Measurements from ENCODE around the gene CEP85L. TPM values are rescaled to one million over a fixed set of nuclear protein-coding genes. Genes with fewer than 3 reads are reported as not detected.
"Not testable (repeated sequence)": the region's sequence is repeated elsewhere in the genome, so short reads cannot be mapped to it uniquely, and the experiment has no call there.

The CEP85L gene
- polyA plus RNA-seq, 1 of the 3 experiments (the other 2 are of a cell fraction), result 1.1 TPM

DNA sequence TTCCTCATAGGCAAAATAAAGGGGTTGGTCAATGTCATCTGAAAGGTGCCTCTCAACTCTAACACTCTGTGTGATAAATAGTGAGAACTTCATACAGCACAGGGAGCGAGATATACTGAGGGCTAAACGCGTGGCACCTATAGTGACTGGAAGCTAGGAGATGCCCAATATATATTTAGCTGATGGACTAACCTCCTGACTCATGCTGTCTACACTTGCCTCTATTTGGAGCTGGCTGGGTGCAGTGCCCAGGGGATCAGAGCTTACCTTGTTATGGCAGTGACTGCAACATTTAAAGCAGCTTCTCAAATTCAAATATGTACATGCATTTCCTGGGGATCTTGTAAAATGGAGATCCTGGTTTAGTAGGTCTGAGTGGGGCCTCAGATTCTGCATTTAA is 214.9 kb downstream of the CEP85L start:
- Histone ChIP-seq H3K9me3 (no peaks in the 10 kb centered on the region), H3K9ac (no peak overlapping the region), H3K4me2 (no peak overlapping the region), H3F3A (replicated peaks; ENCODE audit: insufficient read depth) (no peaks in the 10 kb centered on the region), H3K79me2 (ENCODE audit: insufficient read depth) (no peaks in the 10 kb centered on the region), H3K4me1 (ENCODE audit: control insufficient read depth in 1 of 2, insufficient read depth in 2 of 2, low read depth in 1 of 2, low read length in 1 of 2) (no peaks in the 10 kb centered on the region), H3K4me3 (ENCODE audit: low read depth in 2 of 2, low read length in 1 of 2) (no peak overlapping the region), H3K9me2 (0 out of 2 replicates have a peak, but pooled peaks cover 4% of the 10 kb centered on the region), H3K36me3 (replicated peaks in 1 of 2; ENCODE audit: control insufficient read depth in 1 of 2, insufficient read depth in 2 of 2, low read length in 1 of 2) (no peaks in the 10 kb centered on the region), H3K27me3 (ENCODE audit: insufficient read depth) (no peaks in the 10 kb centered on the region), H2AFZ (ENCODE audit: low read depth) (no peak overlapping the region), H4K20me1 (ENCODE audit: insufficient read depth) (no peaks in the 10 kb centered on the region), H3K27ac (ENCODE audit: low read depth in 2 of 2, low read length in 1 of 2) (no peak overlapping the region)
- ChIA-PET POLR2A (no interaction called here), CTCF (no interaction called here)
- no peak for DNase-seq
- 23% methylated on average over 2 of the region's 3 CpGs for WGBS (ENCODE audit: low lambda C conversion rate)
- TF ChIP-seq JUND (IDR thresholded peaks at IDR 0.05), result no peak

DNA sequence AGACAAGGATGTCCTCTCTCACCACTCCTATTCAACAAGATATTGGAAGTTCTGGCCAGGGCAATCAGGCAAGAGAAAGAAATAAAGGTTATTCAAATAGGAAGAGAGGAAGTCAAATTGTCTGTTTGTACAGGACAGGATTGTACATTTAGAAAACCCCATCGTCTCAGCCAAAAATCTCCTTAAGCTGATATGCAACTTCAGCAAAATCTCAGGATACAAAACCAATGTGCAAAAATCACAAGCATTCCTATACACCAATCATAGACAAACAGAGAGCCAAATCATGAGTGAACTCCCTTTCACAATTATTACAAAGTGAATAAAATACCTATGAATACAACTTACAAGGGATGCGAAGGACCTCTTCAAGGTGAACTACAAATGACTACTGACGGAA is 217.2 kb downstream of the CEP85L start:
- H3K4me3 ChIP-seq (ENCODE audit: low read depth in 2 of 2, low read length in 1 of 2); H2AFZ ChIP-seq (ENCODE audit: low read depth); H3K79me2 ChIP-seq (ENCODE audit: insufficient read depth); H3K9me2 ChIP-seq; H3F3A ChIP-seq (replicated peaks; ENCODE audit: insufficient read depth); H3K36me3 ChIP-seq (replicated peaks in 1 of 2; ENCODE audit: control insufficient read depth in 1 of 2, insufficient read depth in 2 of 2, low read length in 1 of 2); H3K27me3 ChIP-seq (ENCODE audit: insufficient read depth); POLR2A ChIA-PET; H3K9ac ChIP-seq; H3K27ac ChIP-seq (ENCODE audit: low read depth in 2 of 2, low read length in 1 of 2); CTCF ChIA-PET; H3K9me3 ChIP-seq; H3K4me1 ChIP-seq (ENCODE audit: control insufficient read depth in 1 of 2, insufficient read depth in 2 of 2, low read depth in 1 of 2, low read length in 1 of 2); H3K4me2 ChIP-seq; DNase-seq; H4K20me1 ChIP-seq (ENCODE audit: insufficient read depth): not testable (repeated sequence)
- WGBS (ENCODE audit: low lambda C conversion rate), result 42% methylated on average over 3 of the region's 3 CpGs

DNA sequence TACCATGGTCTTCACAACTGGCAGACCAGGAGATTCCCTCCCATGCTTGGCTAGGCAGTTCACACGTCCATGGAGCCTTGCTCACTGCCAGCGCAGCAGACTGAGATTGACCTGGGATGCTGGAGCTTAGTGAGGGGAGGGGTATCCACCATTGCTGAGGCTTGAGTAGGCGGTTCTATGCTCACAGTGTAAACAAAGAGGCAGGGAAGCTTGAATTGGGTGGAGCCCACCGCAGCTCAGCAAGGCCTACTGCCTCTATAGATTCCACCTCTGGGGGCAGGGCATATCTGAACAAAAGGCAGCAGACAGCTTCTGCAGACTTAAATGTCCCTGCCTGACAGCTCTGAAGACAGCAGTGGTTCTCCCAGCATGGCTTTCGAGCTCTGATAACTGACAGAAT is 230.1 kb downstream of the CEP85L start:
- H2AFZ ChIP-seq (ENCODE audit: low read depth); H4K20me1 ChIP-seq (ENCODE audit: insufficient read depth); H3K9me2 ChIP-seq; H3K4me2 ChIP-seq; H3K79me2 ChIP-seq (ENCODE audit: insufficient read depth); DNase-seq; H3K9ac ChIP-seq; H3K4me3 ChIP-seq (ENCODE audit: low read depth in 2 of 2, low read length in 1 of 2); H3K27ac ChIP-seq (ENCODE audit: low read depth in 2 of 2, low read length in 1 of 2); H3K4me1 ChIP-seq (ENCODE audit: control insufficient read depth in 1 of 2, insufficient read depth in 2 of 2, low read depth in 1 of 2, low read length in 1 of 2); POLR2A ChIA-PET; H3K36me3 ChIP-seq (replicated peaks in 1 of 2; ENCODE audit: control insufficient read depth in 1 of 2, insufficient read depth in 2 of 2, low read length in 1 of 2); H3F3A ChIP-seq (replicated peaks; ENCODE audit: insufficient read depth); H3K9me3 ChIP-seq; H3K27me3 ChIP-seq (ENCODE audit: insufficient read depth): not testable (repeated sequence)
- WGBS (ENCODE audit: low lambda C conversion rate), result 22% methylated on average over 5 of the region's 5 CpGs
- CTCF ChIA-PET, result interaction anchor here (1.0 kb wide), 1 partner anchor 35 kb away, joined by 3 read pairs; no protein-coding TSS in a partner anchor

DNA sequence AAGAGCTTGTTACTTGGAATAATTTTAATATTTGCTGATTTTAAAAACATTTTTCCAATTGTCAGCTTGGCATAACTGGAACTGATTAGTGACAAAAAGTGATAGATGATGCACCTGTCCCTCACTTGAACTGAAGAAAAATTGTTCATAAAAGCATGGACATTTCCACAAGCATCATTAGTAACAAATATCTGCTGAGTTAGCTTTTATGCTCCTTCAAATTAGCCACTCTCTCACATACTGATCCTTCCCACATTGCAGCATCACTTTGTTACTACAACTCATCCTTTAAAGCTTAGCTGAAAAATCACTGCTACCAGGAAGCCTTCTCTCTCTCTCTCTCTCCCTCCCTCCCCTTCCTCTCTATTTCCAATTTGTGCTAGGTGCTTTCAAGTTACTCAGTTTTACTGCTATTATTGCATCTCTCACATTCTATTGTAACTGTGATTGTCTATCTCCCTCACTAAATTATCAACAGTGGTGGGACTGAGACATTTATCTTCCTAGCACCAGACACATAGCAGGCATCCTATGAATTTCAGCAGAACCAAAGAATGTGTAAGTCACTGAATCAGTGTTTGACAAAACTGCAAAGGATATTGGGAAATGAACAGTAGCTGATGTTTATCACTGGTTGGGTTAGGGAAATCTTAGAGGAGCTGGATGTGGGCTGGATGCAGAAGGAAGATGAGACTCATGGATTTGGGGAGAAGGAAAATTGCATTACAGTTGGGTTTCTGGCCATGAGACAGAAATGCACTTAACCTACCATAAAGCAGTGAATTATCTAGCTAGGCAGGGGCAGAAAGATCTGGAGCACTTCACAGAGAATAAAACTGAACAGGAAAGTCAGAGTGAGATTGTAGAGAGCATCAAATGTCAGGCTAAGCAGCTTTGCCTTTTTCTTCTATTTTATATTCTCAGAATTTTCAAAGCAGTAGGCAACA is 231.7 kb downstream of the CEP85L start:
- Histone ChIP-seq H4K20me1 (ENCODE audit: insufficient read depth) (no peaks in the 10 kb centered on the region), H3K27ac (ENCODE audit: low read depth in 2 of 2, low read length in 1 of 2) (no peak overlapping the region), H3K9ac (no peak overlapping the region), H3K4me1 (ENCODE audit: control insufficient read depth in 1 of 2, insufficient read depth in 2 of 2, low read depth in 1 of 2, low read length in 1 of 2) (no peaks in the 10 kb centered on the region), H3F3A (replicated peaks; ENCODE audit: insufficient read depth) (no peaks in the 10 kb centered on the region), H3K27me3 (ENCODE audit: insufficient read depth) (no peaks in the 10 kb centered on the region), H3K4me2 (no peak overlapping the region), H2AFZ (ENCODE audit: low read depth) (no peak overlapping the region), H3K9me3 (no peaks in the 10 kb centered on the region), H3K79me2 (ENCODE audit: insufficient read depth) (no peaks in the 10 kb centered on the region), H3K36me3 (replicated peaks in 1 of 2; ENCODE audit: control insufficient read depth in 1 of 2, insufficient read depth in 2 of 2, low read length in 1 of 2) (no peaks in the 10 kb centered on the region), H3K9me2 (no peaks in the 10 kb centered on the region), H3K4me3 (ENCODE audit: low read depth in 2 of 2, low read length in 1 of 2) (no peak overlapping the region)
- ChIA-PET POLR2A (no interaction called here), CTCF (interaction anchor here (0.6 to 1.0 kb wide), 3 partner anchors 30 to 130 kb away, joined by 3 read pairs; no protein-coding TSS in a partner anchor)
- TF ChIP-seq, protein P1, sequence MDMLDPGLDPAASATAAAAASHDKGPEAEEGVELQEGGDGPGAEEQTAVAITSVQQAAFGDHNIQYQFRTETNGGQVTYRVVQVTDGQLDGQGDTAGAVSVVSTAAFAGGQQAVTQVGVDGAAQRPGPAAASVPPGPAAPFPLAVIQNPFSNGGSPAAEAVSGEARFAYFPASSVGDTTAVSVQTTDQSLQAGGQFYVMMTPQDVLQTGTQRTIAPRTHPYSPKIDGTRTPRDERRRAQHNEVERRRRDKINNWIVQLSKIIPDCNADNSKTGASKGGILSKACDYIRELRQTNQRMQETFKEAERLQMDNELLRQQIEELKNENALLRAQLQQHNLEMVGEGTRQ (IDR thresholded peaks at IDR 0.05; ENCODE audit: borderline replicate concordance, low read depth, low read length), result no peak
- TF ChIP-seq, protein P2, sequence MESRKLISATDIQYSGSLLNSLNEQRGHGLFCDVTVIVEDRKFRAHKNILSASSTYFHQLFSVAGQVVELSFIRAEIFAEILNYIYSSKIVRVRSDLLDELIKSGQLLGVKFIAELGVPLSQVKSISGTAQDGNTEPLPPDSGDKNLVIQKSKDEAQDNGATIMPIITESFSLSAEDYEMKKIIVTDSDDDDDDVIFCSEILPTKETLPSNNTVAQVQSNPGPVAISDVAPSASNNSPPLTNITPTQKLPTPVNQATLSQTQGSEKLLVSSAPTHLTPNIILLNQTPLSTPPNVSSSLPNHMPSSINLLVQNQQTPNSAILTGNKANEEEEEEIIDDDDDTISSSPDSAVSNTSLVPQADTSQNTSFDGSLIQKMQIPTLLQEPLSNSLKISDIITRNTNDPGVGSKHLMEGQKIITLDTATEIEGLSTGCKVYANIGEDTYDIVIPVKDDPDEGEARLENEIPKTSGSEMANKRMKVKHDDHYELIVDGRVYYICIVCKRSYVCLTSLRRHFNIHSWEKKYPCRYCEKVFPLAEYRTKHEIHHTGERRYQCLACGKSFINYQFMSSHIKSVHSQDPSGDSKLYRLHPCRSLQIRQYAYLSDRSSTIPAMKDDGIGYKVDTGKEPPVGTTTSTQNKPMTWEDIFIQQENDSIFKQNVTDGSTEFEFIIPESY (IDR thresholded peaks at IDR 0.05; ENCODE audit: borderline replicate concordance, low read depth), result no peak
- TF ChIP-seq, protein P3, sequence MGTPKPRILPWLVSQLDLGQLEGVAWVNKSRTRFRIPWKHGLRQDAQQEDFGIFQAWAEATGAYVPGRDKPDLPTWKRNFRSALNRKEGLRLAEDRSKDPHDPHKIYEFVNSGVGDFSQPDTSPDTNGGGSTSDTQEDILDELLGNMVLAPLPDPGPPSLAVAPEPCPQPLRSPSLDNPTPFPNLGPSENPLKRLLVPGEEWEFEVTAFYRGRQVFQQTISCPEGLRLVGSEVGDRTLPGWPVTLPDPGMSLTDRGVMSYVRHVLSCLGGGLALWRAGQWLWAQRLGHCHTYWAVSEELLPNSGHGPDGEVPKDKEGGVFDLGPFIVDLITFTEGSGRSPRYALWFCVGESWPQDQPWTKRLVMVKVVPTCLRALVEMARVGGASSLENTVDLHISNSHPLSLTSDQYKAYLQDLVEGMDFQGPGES (IDR thresholded peaks at IDR 0.05; ENCODE audit: low read depth, low read length), result no peak
- TF ChIP-seq ELF1 (IDR thresholded peaks at IDR 0.05) (no peak), RXRA (IDR thresholded peaks at IDR 0.05; ENCODE audit: borderline replicate concordance, low read depth) (no peak)
- TF ChIP-seq, protein P4, sequence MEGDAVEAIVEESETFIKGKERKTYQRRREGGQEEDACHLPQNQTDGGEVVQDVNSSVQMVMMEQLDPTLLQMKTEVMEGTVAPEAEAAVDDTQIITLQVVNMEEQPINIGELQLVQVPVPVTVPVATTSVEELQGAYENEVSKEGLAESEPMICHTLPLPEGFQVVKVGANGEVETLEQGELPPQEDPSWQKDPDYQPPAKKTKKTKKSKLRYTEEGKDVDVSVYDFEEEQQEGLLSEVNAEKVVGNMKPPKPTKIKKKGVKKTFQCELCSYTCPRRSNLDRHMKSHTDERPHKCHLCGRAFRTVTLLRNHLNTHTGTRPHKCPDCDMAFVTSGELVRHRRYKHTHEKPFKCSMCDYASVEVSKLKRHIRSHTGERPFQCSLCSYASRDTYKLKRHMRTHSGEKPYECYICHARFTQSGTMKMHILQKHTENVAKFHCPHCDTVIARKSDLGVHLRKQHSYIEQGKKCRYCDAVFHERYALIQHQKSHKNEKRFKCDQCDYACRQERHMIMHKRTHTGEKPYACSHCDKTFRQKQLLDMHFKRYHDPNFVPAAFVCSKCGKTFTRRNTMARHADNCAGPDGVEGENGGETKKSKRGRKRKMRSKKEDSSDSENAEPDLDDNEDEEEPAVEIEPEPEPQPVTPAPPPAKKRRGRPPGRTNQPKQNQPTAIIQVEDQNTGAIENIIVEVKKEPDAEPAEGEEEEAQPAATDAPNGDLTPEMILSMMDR (IDR thresholded peaks at IDR 0.05), result no peak
- no peak for DNase-seq

Data from SK-N-SH (cell line).